ENCODE results near the gene TREX2. TPM values are rescaled to one million over a fixed set of nuclear protein-coding genes. Genes with fewer than 3 reads are reported as not detected.

TREX2 gene
- total RNA-seq, 2 donors from 2014 or later, result 1.0 to 1.6 TPM

GRCh38 chrX:153423652-153424051 lies 22.2 kb downstream of the TREX2 start:
- ATAC-seq, result no peak
- H3K4me1 ChIP-seq, result no peaks in the 10 kb centered on the region
- no peaks in the 10 kb centered on the region for H3K27me3 ChIP-seq
- no peak overlapping the region for H3K4me3 ChIP-seq
- H3K9me3 ChIP-seq, result no peaks in the 10 kb centered on the region
- intact Hi-C loops (cut with DNase I), result no loop called here
- TF ChIP-seq, protein P1, sequence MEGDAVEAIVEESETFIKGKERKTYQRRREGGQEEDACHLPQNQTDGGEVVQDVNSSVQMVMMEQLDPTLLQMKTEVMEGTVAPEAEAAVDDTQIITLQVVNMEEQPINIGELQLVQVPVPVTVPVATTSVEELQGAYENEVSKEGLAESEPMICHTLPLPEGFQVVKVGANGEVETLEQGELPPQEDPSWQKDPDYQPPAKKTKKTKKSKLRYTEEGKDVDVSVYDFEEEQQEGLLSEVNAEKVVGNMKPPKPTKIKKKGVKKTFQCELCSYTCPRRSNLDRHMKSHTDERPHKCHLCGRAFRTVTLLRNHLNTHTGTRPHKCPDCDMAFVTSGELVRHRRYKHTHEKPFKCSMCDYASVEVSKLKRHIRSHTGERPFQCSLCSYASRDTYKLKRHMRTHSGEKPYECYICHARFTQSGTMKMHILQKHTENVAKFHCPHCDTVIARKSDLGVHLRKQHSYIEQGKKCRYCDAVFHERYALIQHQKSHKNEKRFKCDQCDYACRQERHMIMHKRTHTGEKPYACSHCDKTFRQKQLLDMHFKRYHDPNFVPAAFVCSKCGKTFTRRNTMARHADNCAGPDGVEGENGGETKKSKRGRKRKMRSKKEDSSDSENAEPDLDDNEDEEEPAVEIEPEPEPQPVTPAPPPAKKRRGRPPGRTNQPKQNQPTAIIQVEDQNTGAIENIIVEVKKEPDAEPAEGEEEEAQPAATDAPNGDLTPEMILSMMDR (IDR thresholded peaks at IDR 0.05), result no peak
- TF ChIP-seq POLR2A (IDR thresholded peaks at IDR 0.05), result no peak
- no peaks in the 10 kb centered on the region for H3K36me3 ChIP-seq (replicated peaks in 1 of 2; ENCODE audit: insufficient read depth in 1 of 2, low read depth in 2 of 2)
- WGBS, 2 donors, result 60 to 91% methylated on average over 3 to 4 of the region's 8 CpGs
- peak in 2 of 4 donors; percentile 23 to 33 for DNase-seq
- H3K27ac ChIP-seq, result no peak overlapping the region

DNA sequence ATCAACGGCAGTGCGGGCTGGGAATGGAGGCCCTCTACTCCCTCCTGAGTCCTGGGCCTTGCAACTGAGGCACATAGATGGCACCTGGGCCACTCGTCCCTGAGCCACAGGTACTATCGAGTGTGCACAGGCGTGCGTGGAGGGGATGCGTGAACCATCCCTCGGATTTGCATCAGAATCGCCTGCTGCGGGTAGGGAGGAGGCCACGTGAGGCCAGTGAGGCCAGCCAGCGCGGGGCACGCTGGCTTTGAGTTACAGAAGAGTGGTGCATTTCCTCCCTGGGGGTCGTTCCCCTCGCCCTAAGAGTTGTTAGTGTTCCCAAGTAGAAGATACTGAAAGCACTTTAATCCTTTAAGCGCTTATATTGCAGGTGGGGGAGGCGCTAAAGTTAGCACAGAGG lies 24.0 kb downstream of the TREX2 start:
- Histone ChIP-seq H3K4me1 (no peaks in the 10 kb centered on the region), H3K27me3 (no peaks in the 10 kb centered on the region), H3K4me3 (no peak overlapping the region), H3K36me3 (replicated peaks in 1 of 2; ENCODE audit: insufficient read depth in 1 of 2, low read depth in 2 of 2) (no peaks in the 10 kb centered on the region), H3K9me3 (no peaks in the 10 kb centered on the region), H3K27ac (no peak overlapping the region)
- ATAC-seq (no peak), DNase-seq (no peak)
- intact Hi-C loops (cut with DNase I), result no loop called here
- WGBS, 2 donors, result 88% methylated on average over 15 of the region's 18 CpGs; no CpG with 5 or more reads in 1 of the 2 donors
- TF ChIP-seq POLR2A (IDR thresholded peaks at IDR 0.05), result no peak
- TF ChIP-seq, protein P1 (IDR thresholded peaks at IDR 0.05), result no peak

- no peaks in the 10 kb centered on the region for H3K36me3 ChIP-seq (replicated peaks in 1 of 2; ENCODE audit: insufficient read depth in 1 of 2, low read depth in 2 of 2)
- no peaks in the 10 kb centered on the region for H3K4me1 ChIP-seq
- no peak overlapping the region for H3K27ac ChIP-seq
- no peaks in the 10 kb centered on the region for H3K9me3 ChIP-seq
- no peaks in the 10 kb centered on the region for H3K27me3 ChIP-seq
- no peak overlapping the region for H3K4me3 ChIP-seq
- no peak for TF ChIP-seq POLR2A (IDR thresholded peaks at IDR 0.05)
- TF ChIP-seq, protein P1 (IDR thresholded peaks at IDR 0.05), result no peak
- WGBS, 2 donors, result 90 to 97% methylated on average over 15 to 39 of the region's 91 CpGs
- DNase-seq (no peak), ATAC-seq (no peak)
- intact Hi-C loops (cut with DNase I), result no loop called here
Measured at GRCh38 chrX:153420851-153421599, 24.8 kb downstream of the TREX2 start.

GRCh38 chrX:153417637-153418036 lies 28.2 kb downstream of the TREX2 start:
- 75 to 90% methylated on average over 4 to 5 of the region's 8 CpGs for WGBS, 2 donors
- ATAC-seq (no peak), DNase-seq (no peak)
- Histone ChIP-seq H3K4me3 (no peak overlapping the region), H3K36me3 (replicated peaks in 1 of 2; ENCODE audit: insufficient read depth in 1 of 2, low read depth in 2 of 2) (no peaks in the 10 kb centered on the region), H3K9me3 (no peaks in the 10 kb centered on the region), H3K27me3 (no peaks in the 10 kb centered on the region), H3K27ac (no peak overlapping the region), H3K4me1 (no peaks in the 10 kb centered on the region)
- no peak for TF ChIP-seq POLR2A (IDR thresholded peaks at IDR 0.05)
- TF ChIP-seq, protein P1 (IDR thresholded peaks at IDR 0.05), result no peak
- intact Hi-C loops (cut with DNase I), result no loop called here
